ENCODE results near the gene ASCC2. TPM values are rescaled to one million over a fixed set of nuclear protein-coding genes. Genes with fewer than 3 reads are reported as not detected.

The ASCC2 gene
- total and polyA plus RNA-seq, 2 donors (not counting 3 experiments of a cell fraction or from before 2014, with no cell fraction given), result 43.6 to 60.7 TPM

- CTCF ChIA-PET, result interaction anchor here (0.8 to 4.2 kb wide), 5 partner anchors 16 to 275 kb away, joined by 3 to 25 read pairs (median 3); no protein-coding TSS in a partner anchor
Measured at GRCh38 chr22:29814003-29814402, 24.1 kb downstream of the ASCC2 start.

GRCh38 chr22:29813563-29813962 is 24.5 kb downstream of the ASCC2 start:
- no peaks in the 10 kb centered on the region for H3K79me2 ChIP-seq (ENCODE audit: control insufficient read depth, insufficient read depth, low read length)
- peak in 1 of 2 donors; percentile 7 for TF ChIP-seq CTCF (IDR thresholded peaks at IDR 0.05; ENCODE audit: extremely low read depth in 1 of 2, insufficient read depth in 1 of 2, low read depth in 1 of 2, low read length in 2 of 2)
- TF ChIP-seq POLR2A (IDR thresholded peaks at IDR 0.05; ENCODE audit: low read depth, low read length), result no peak
- no peaks in the 10 kb centered on the region for H4K20me1 ChIP-seq (replicated peaks; ENCODE audit: control insufficient read depth, extremely low read depth, insufficient read depth, low read length)
- no peak overlapping the region for H3K4me2 ChIP-seq (ENCODE audit: insufficient read depth, low read length)
- H3K9me3 ChIP-seq (replicated peaks; ENCODE audit: control insufficient read depth, insufficient read depth, low read length), result no peaks in the 10 kb centered on the region
- peaks cover 16 to 20% of the 10 kb centered on the region in 2 experiments for H3K36me3 ChIP-seq (ENCODE audit: control insufficient read depth in 2 of 2, extremely low read depth in 1 of 2, insufficient read depth in 2 of 2, low read length in 2 of 2)
- H3K9me1 ChIP-seq (replicated peaks; ENCODE audit: control insufficient read depth, extremely low read depth, insufficient read depth, low read length), result no peaks in the 10 kb centered on the region
- no peak for DNase-seq (ENCODE audit: low read depth, low spot score)
- intact Hi-C loops (cut with micrococcal nuclease) (no loop called here), dilution Hi-C loops (cut with MboI; ENCODE audit: extremely low pct_ligation_motif_present, low sequenced_read_pairs) (no loop called here)
- H3K27me3 ChIP-seq (ENCODE audit: control insufficient read depth in 2 of 2, insufficient read depth in 2 of 2, low read length in 2 of 2), result no peaks in the 10 kb centered on the region
- CTCF ChIA-PET, result interaction anchor here (0.8 to 4.2 kb wide), 5 partner anchors 16 to 275 kb away, joined by 3 to 25 read pairs (median 3); no protein-coding TSS in a partner anchor
- H3K27ac ChIP-seq (ENCODE audit: insufficient read depth, low read depth, low read length), result no peak overlapping the region
- no peak overlapping the region for H3K9ac ChIP-seq (replicated peaks; ENCODE audit: extremely low read depth, insufficient read depth, low read length)
- no peaks in the 10 kb centered on the region for H3K4me1 ChIP-seq (ENCODE audit: control insufficient read depth, extremely low read depth, insufficient read depth, low read length)
- POLR2A ChIA-PET, result no interaction called here
- BruUV-seq (replicated peaks), result no TSS peak
- FAIRE-seq, result no peak
- H2AFZ ChIP-seq (ENCODE audit: low read depth, low read length), result no peak overlapping the region
- no peak overlapping the region for H3K4me3 ChIP-seq (replicated peaks in 1 of 3; ENCODE audit: insufficient read depth in 1 of 3, low read depth in 1 of 3, low read length in 3 of 3)

More at GRCh38 chr22:29814003-29814402, 24.1 kb downstream of the ASCC2 start:
- no peak for FAIRE-seq
- Histone ChIP-seq H3K79me2 (ENCODE audit: control insufficient read depth, insufficient read depth, low read length) (no peaks in the 10 kb centered on the region), H4K20me1 (replicated peaks; ENCODE audit: control insufficient read depth, extremely low read depth, insufficient read depth, low read length) (no peaks in the 10 kb centered on the region), H3K36me3 (ENCODE audit: control insufficient read depth in 2 of 2, extremely low read depth in 1 of 2, insufficient read depth in 2 of 2, low read length in 2 of 2) (peaks cover 16 to 20% of the 10 kb centered on the region in 2 experiments), H3K4me2 (ENCODE audit: insufficient read depth, low read length) (no peak overlapping the region), H3K9me3 (replicated peaks; ENCODE audit: control insufficient read depth, insufficient read depth, low read length) (no peaks in the 10 kb centered on the region), H3K27ac (ENCODE audit: insufficient read depth, low read depth, low read length) (no peak overlapping the region), H3K4me3 (replicated peaks in 1 of 3; ENCODE audit: insufficient read depth in 1 of 3, low read depth in 1 of 3, low read length in 3 of 3) (no peak overlapping the region), H3K27me3 (ENCODE audit: control insufficient read depth in 2 of 2, insufficient read depth in 2 of 2, low read length in 2 of 2) (no peaks in the 10 kb centered on the region), H2AFZ (ENCODE audit: low read depth, low read length) (no peak overlapping the region), H3K9me1 (replicated peaks; ENCODE audit: control insufficient read depth, extremely low read depth, insufficient read depth, low read length) (no peaks in the 10 kb centered on the region), H3K4me1 (ENCODE audit: control insufficient read depth, extremely low read depth, insufficient read depth, low read length) (no peaks in the 10 kb centered on the region), H3K9ac (replicated peaks; ENCODE audit: extremely low read depth, insufficient read depth, low read length) (no peak overlapping the region)
- TF ChIP-seq MAX (IDR thresholded peaks at IDR 0.05; ENCODE audit: insufficient read depth, insufficient read length) (no peak), JUN (IDR thresholded peaks at IDR 0.05; ENCODE audit: borderline replicate concordance, insufficient read depth, insufficient read length, low read depth) (no peak), MYC (IDR thresholded peaks at IDR 0.05; ENCODE audit: low read depth, low read length) (no peak), EZH2 (IDR thresholded peaks at IDR 0.05; ENCODE audit: borderline replicate concordance, low read depth, low read length, severe bottlenecking) (no peak), GATA2 (IDR thresholded peaks at IDR 0.05; ENCODE audit: insufficient read depth, insufficient read length, low read depth, low read length) (no peak), POLR2A (IDR thresholded peaks at IDR 0.05; ENCODE audit: low read depth, low read length) (no peak), FOS (IDR thresholded peaks at IDR 0.05; ENCODE audit: borderline replicate concordance, insufficient read depth, low read length) (no peak)
- BruUV-seq (replicated peaks), result no TSS peak
- dilution Hi-C loops (cut with MboI; ENCODE audit: extremely low pct_ligation_motif_present, low sequenced_read_pairs) (no loop called here), intact Hi-C loops (cut with micrococcal nuclease) (no loop called here)
- no peak for DNase-seq (ENCODE audit: low read depth, low spot score)
- POLR2A ChIA-PET, result no interaction called here

Measured in endothelial cell of umbilical vein (primary cell).